PC-9 (cell line): ENCODE data around the gene INAFM2. TPM values are rescaled to one million over a fixed set of nuclear protein-coding genes. Genes with fewer than 3 reads are reported as not detected.

Source experiments
- BruUV-seq: library from RNA; stranded (reverse); fragments of 400-500 nt; replicated peaks from 2 replicates; lab custom pipeline; 2021; lab: Mats Ljungman, UMichigan
- CTCF ChIA-PET: fragments of 300-600 bp; sonication (Branson Sonifier 250); formaldehyde crosslinking; loops from one replicate; lab custom pipeline; 2022; ENCODE audit warnings: antibody characterized with exemption; lab: Charles Lee
- POLR2A ChIA-PET: fragments of 300-600 bp; sonication (Branson Sonifier 250); formaldehyde crosslinking; loops from one replicate; lab custom pipeline; 2022; ENCODE audit warnings: antibody characterized with exemption; ENCODE audit not compliant: unreplicated experiment; lab: Charles Lee
- DNase-seq, 2 experiments: peaks; one replicate each; pipeline versions ENCODE4 v3.0.0 to v3.0.0-alpha.2; 2015 to 2022; ENCODE audit warnings: mixed read lengths in 1 of 2
- H2AFZ ChIP-seq: fragments of 200-600 bp; sonication (generic); 2 replicates; pipeline ENCODE4 v1.8.1; 2017; ENCODE audit warnings: antibody characterized with exemption
- H3F3A ChIP-seq: fragments of 200-600 bp; sonication (generic); 2 replicates; pipeline ENCODE4 v1.8.1; 2017; ENCODE audit warnings: antibody characterized with exemption, mild to moderate bottlenecking, low read depth; ENCODE audit not compliant: insufficient read depth
- H3K27ac ChIP-seq: fragments of 200-600 bp; sonication (generic); 2 replicates; pipeline ENCODE4 v1.6.1; 2016; ENCODE audit warnings: mixed run types
- H3K27me3 ChIP-seq: fragments of 200-600 bp; sonication (generic); 2 replicates; pipeline ENCODE4 v1.6.1; 2016; ENCODE audit warnings: low read depth, mixed run types; ENCODE audit not compliant: insufficient read depth
- H3K36me3 ChIP-seq: fragments of 200-600 bp; sonication (generic); 2 replicates; pipeline ENCODE4 v1.6.1; 2016; ENCODE audit warnings: low read depth, mixed run types
- H3K4me1 ChIP-seq: fragments of 200-600 bp; sonication (generic); replicated peaks from 2 replicates; pipeline ENCODE4 v1.6.1; 2016; ENCODE audit warnings: mixed run types; ENCODE audit not compliant: insufficient read depth
- H3K4me2 ChIP-seq: fragments of 200-600 bp; sonication (generic); 2 replicates; pipeline ENCODE4 v1.6.1; 2017; ENCODE audit warnings: mixed run types
- H3K4me3 ChIP-seq: fragments of 200-600 bp; sonication (generic); 2 replicates; pipeline ENCODE4 v1.6.1; 2016; ENCODE audit warnings: mixed run types
- H3K79me2 ChIP-seq: fragments of 200-600 bp; sonication (generic); 2 replicates; pipeline ENCODE4 v1.6.1; 2017; ENCODE audit warnings: low read depth, mixed run types
- H3K9me2 ChIP-seq: fragments of 200-600 bp; sonication (generic); 2 replicates; pipeline ENCODE4 v1.8.1; 2017; ENCODE audit warnings: mild to moderate bottlenecking; ENCODE audit not compliant: insufficient read depth
- H3K9me3 ChIP-seq: fragments of 200-600 bp; sonication (generic); 2 replicates; pipeline ENCODE4 v1.8.1; 2016; ENCODE audit warnings: low read depth; ENCODE audit not compliant: insufficient read depth
- H4K20me1 ChIP-seq: fragments of 200-600 bp; sonication (generic); 2 replicates; pipeline ENCODE4 v1.8.1; 2017; ENCODE audit not compliant: insufficient read depth
- EZH2 ChIP-seq: fragments of 200-600 bp; sonication (generic); IDR thresholded peaks from 2 replicates; pipeline ENCODE4 v1.8.0; 2017; ENCODE audit warnings: antibody characterized with exemption, low read depth
- intact Hi-C: fragments of 100-400 bp; cut with micrococcal nuclease; formaldehyde crosslinking; loops from one replicate; pipeline ENCODE4 v1.10.0; 2022; ENCODE audit not compliant: unreplicated experiment
- total RNA-seq: library from RNA; stranded (reverse); gene quantifications from 2 replicates; pipeline ENCODE4 v1.2.3, GENCODE V29; 2021
- TF ChIP-seq, protein P1 (sequence below): fragments of 200-600 bp; sonication (generic); conservative IDR thresholded peaks from 2 replicates; pipeline ENCODE4 v1.6.1; 2017; ENCODE audit warnings: mixed run types, antibody characterized with exemption, mild to moderate bottlenecking, moderate library complexity

INAFM2 gene
- total RNA-seq, 1 experiment from 2014 or later: 2.4 TPM

DNA sequence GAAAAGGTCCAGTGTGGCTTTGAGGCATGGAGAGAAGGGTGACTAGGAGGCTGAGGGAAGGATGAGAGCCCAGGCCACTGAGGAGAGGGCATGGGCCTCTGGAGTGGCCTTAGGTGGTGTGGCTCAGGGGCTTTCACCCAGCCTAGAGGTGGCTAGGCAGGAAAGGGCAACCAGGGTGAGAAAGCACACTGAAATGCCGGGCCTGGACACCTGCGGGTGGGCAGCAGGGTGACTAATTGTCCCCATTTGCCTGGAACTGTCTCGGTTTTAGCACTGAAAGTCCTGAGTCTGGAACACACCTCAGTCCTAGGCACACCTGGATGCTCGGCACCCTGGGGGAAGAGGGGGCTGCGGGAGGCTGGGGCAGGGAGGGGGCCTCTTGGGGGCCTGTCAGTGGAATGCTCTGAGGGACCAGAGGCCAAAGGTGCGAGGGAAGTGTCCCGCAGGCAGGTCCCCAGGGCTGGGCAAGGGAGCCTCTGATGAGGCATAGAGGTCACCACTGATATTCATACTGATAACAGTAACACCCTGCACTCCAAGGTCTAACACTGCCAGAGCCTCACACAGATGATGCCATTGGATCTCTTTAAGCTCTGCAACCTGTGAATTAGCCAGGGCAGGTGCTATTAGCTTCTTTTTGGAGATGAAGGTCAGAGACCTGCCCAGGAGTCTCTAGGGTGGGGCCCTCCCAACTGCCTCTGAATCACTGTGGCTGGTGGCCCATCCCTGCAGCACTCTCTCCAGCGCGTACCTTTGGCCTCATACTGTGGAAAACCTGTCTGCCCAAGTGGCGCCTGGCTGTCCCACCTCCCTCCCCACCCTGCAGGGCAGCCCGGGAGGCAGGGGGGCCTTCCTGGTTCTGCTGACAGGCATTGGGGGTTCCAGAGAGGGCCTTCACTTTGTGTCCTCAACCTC lies 24.3 kb downstream of the INAFM2 start:
- no peaks in the 10 kb centered on the region for H3K79me2 ChIP-seq
- CTCF ChIA-PET: interaction anchor here (0.5 to 1.0 kb wide), 2 partner anchors 9 to 215 kb away, joined by 3 read pairs; no protein-coding TSS in a partner anchor
- peak overlapping the region; percentile 44 for H3K27ac ChIP-seq
- intact Hi-C loops: no loop called here
- no peaks in the 10 kb centered on the region for H3K9me2 ChIP-seq
- no peak for TF ChIP-seq EZH2
- TF ChIP-seq, protein P1, sequence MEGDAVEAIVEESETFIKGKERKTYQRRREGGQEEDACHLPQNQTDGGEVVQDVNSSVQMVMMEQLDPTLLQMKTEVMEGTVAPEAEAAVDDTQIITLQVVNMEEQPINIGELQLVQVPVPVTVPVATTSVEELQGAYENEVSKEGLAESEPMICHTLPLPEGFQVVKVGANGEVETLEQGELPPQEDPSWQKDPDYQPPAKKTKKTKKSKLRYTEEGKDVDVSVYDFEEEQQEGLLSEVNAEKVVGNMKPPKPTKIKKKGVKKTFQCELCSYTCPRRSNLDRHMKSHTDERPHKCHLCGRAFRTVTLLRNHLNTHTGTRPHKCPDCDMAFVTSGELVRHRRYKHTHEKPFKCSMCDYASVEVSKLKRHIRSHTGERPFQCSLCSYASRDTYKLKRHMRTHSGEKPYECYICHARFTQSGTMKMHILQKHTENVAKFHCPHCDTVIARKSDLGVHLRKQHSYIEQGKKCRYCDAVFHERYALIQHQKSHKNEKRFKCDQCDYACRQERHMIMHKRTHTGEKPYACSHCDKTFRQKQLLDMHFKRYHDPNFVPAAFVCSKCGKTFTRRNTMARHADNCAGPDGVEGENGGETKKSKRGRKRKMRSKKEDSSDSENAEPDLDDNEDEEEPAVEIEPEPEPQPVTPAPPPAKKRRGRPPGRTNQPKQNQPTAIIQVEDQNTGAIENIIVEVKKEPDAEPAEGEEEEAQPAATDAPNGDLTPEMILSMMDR: no peak
- no peaks in the 10 kb centered on the region for H3K36me3 ChIP-seq
- peak; percentile 76 to 79 for DNase-seq
- BruUV-seq: no TSS peak
- H3K4me3 ChIP-seq: no peak overlapping the region
- POLR2A ChIA-PET: interaction anchor here (0.6 to 0.7 kb wide), 2 partner anchors 9 to 10 kb away, joined by 3 to 4 read pairs; no protein-coding TSS in a partner anchor
- H2AFZ ChIP-seq: no peak overlapping the region
- no peaks in the 10 kb centered on the region for H3K9me3 ChIP-seq
- no peaks in the 10 kb centered on the region for H4K20me1 ChIP-seq
- H3K4me1 ChIP-seq: peaks cover 65% of the 10 kb centered on the region
- H3F3A ChIP-seq: peaks cover 21% of the 10 kb centered on the region
- H3K27me3 ChIP-seq: no peaks in the 10 kb centered on the region
- H3K4me2 ChIP-seq: peak overlapping the region; percentile 26

DNA sequence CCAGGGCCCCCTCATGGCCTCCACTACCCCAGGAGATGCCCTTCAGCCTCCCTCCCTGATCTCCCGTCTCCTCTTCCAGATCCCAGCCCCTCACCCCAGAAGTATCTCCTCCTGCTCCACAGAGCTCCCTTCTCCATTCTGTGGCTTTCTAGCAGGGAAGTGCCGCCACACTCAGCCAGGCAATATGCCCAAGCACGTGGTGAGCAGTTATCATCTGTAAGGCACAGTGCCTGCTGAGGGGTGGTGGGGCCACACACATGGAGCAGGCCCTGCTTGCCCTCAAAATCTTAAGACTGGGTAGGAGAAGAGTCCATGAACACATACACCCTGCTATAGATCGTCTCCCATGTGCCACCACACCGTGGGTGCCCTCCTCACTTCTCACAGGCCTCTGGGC lies 25.0 kb downstream of the INAFM2 start:
- H3K9me3 ChIP-seq: no peaks in the 10 kb centered on the region
- DNase-seq: no peak
- H3K27ac ChIP-seq: peak overlapping the region; percentile 44
- no peaks in the 10 kb centered on the region for H3K27me3 ChIP-seq
- peaks cover 15% of the 10 kb centered on the region for H3F3A ChIP-seq
- H3K4me3 ChIP-seq: no peak overlapping the region
- no peaks in the 10 kb centered on the region for H3K79me2 ChIP-seq
- H2AFZ ChIP-seq: no peak overlapping the region
- no peak for TF ChIP-seq EZH2
- TF ChIP-seq, protein P1: no peak
- no peaks in the 10 kb centered on the region for H3K36me3 ChIP-seq
- ChIA-PET POLR2A (interaction anchor here (0.6 to 0.7 kb wide), 2 partner anchors 9 to 11 kb away, joined by 3 to 4 read pairs; no protein-coding TSS in a partner anchor), CTCF (interaction anchor here (0.5 to 1.0 kb wide), 2 partner anchors 10 to 214 kb away, joined by 3 read pairs; no protein-coding TSS in a partner anchor)
- intact Hi-C loops: no loop called here
- H4K20me1 ChIP-seq: no peaks in the 10 kb centered on the region
- H3K4me2 ChIP-seq: peak overlapping the region; percentile 26
- no peaks in the 10 kb centered on the region for H3K9me2 ChIP-seq
- no TSS peak for BruUV-seq
- peaks cover 59% of the 10 kb centered on the region for H3K4me1 ChIP-seq

DNA sequence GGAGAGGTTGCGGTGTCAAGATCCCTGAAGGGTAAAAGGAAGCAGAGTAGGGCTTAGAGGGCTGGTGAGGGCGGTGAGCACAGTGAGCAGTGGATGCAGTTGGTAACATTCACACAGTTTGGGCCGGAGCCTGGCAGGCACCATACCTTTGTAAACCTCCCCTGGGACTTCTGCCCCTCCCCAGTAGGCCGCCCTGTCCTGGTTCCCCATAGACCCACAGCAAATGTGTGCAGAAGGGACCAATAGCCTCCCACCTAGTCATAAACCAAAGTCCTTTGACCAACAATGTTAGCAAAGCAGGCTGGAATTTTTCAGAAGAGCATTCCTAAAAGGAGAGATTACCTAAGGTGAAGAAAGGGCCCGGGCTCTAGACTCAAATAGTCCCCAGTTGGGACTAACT lies 25.7 kb downstream of the INAFM2 start:
- Histone ChIP-seq H4K20me1 (no peaks in the 10 kb centered on the region), H3K27ac (no peak overlapping the region), H3K4me1 (peaks cover 53% of the 10 kb centered on the region), H3K79me2 (no peaks in the 10 kb centered on the region), H3K4me2 (no peak overlapping the region), H3K9me2 (no peaks in the 10 kb centered on the region), H3K4me3 (no peak overlapping the region), H3K27me3 (no peaks in the 10 kb centered on the region), H3F3A (peaks cover 10% of the 10 kb centered on the region; the same call in 1 of the 2 replicates), H3K36me3 (no peaks in the 10 kb centered on the region), H3K9me3 (no peaks in the 10 kb centered on the region), H2AFZ (no peak overlapping the region)
- DNase-seq: no peak
- BruUV-seq: no TSS peak
- CTCF ChIA-PET: no interaction called here
- no peak for TF ChIP-seq EZH2
- TF ChIP-seq, protein P1: no peak
- POLR2A ChIA-PET: no interaction called here
- intact Hi-C loops: no loop called here
